Common myeloid progenitor, CD34-positive (primary cell): ENCODE data around the gene KLHL26.

Experiments used
- CTCF ChIA-PET: fragments of 350-600 bp; sonication (Branson Sonifier 250); formaldehyde crosslinking; loops from one replicate; lab custom pipeline; 2021; ENCODE audit warnings: antibody characterized with exemption; lab: Charles Lee
- POLR2A ChIA-PET: fragments of 350-600 bp; sonication (Branson Sonifier 250); formaldehyde crosslinking; loops from one replicate; lab custom pipeline; 2021; ENCODE audit warnings: antibody characterized with exemption; lab: Charles Lee
- DNase-seq, 3 donors: peaks; one replicate each; pipeline versions ENCODE4 v3.0.0 to v3.0.0-alpha.2; 2013
- H3K27ac ChIP-seq, 2 experiments: 1 replicate in 1 of 2; 2 replicates in 1 of 2; pipeline ENCODE4 v1.7.0; 2013; ENCODE audit warnings: inconsistent platforms in 2 of 2, low read length in 2 of 2, mild to moderate bottlenecking in 2 of 2, low read depth in 1 of 2, moderate library complexity in 1 of 2; ENCODE audit not compliant: severe bottlenecking in 2 of 2, insufficient read depth in 1 of 2, poor library complexity in 1 of 2
- H3K27me3 ChIP-seq, 5 experiments: replicated peaks in 2 of 5; 1 replicate in 3 of 5; 2 replicates in 2 of 5; pipeline versions ENCODE4 v1.6.1 to v1.7.0; 2013; ENCODE audit warnings: low read length in 4 of 5, mild to moderate bottlenecking in 2 of 5, moderate library complexity in 2 of 5, inconsistent platforms in 1 of 5; ENCODE audit not compliant: insufficient read depth in 5 of 5, control insufficient read depth in 4 of 5
- H3K36me3 ChIP-seq, 4 experiments: 1 replicate in 2 of 4; 2 replicates in 2 of 4; pipeline versions ENCODE4 v1.6.1 to v1.7.0; 2013; ENCODE audit warnings: low read length in 3 of 4, control low read depth in 1 of 4, mild to moderate bottlenecking in 1 of 4; ENCODE audit not compliant: control insufficient read depth in 4 of 4, insufficient read depth in 4 of 4
- H3K4me1 ChIP-seq, 4 experiments: 1 replicate in 3 of 4; 2 replicates in 1 of 4; pipeline versions ENCODE4 v1.6.1 to v1.7.1; 2013; ENCODE audit warnings: low read length in 3 of 4, mild to moderate bottlenecking in 3 of 4, control low read depth in 1 of 4, inconsistent platforms in 1 of 4, moderate library complexity in 1 of 4; ENCODE audit not compliant: control insufficient read depth in 4 of 4, insufficient read depth in 4 of 4; ENCODE audit errors: control extremely low read depth in 1 of 4
- H3K4me3 ChIP-seq, 7 experiments: 1 replicate in 4 of 7; 2 replicates in 3 of 7; pipeline versions ENCODE4 v1.5.1 to v1.7.0; 2013; ENCODE audit warnings: mild to moderate bottlenecking in 7 of 7, low read length in 6 of 7, moderate library complexity in 6 of 7, inconsistent platforms in 2 of 7, low read depth in 2 of 7, control low read depth in 1 of 7; ENCODE audit not compliant: insufficient read depth in 4 of 7, control insufficient read depth in 1 of 7; ENCODE audit errors: extremely low read depth in 1 of 7
- H3K9me3 ChIP-seq, 5 experiments: 1 replicate in 4 of 5; 2 replicates in 1 of 5; pipeline versions ENCODE4 v1.6.1 to v1.7.1; 2013; ENCODE audit warnings: low read length in 4 of 5, mild to moderate bottlenecking in 2 of 5, inconsistent platforms in 1 of 5, low read depth in 1 of 5, moderate library complexity in 1 of 5; ENCODE audit not compliant: control insufficient read depth in 4 of 5, insufficient read depth in 2 of 5; ENCODE audit errors: control extremely low read depth in 1 of 5
- WGBS: methylation state at CpG from one replicate; pipeline ENCODE4 v1.1.5; 2013; ENCODE audit not compliant: insufficient coverage; 5-methylcytosine and 5-hydroxymethylcytosine counted together

KLHL26 gene

GRCh38 chr19:18700501-18701249 lies 63.8 kb downstream of the KLHL26 start:
- no peaks in the 10 kb centered on the region for H3K36me3 ChIP-seq
- CTCF ChIA-PET = interaction anchor here (0.6 kb wide), 1 partner anchor 252 kb away, joined by 4 read pairs; no protein-coding TSS in a partner anchor
- H3K27me3 ChIP-seq = no peaks in the 10 kb centered on the region
- H3K27ac ChIP-seq = peak overlapping the region in 1 of 2 experiments; percentile 34
- H3K4me3 ChIP-seq = peak overlapping the region; percentile 36 to 78 (median 64)
- DNase-seq = peak; percentile 83 to 93 (median 91)
- no peaks in the 10 kb centered on the region for H3K9me3 ChIP-seq
- H3K4me1 ChIP-seq = peaks cover 4 to 40% (median 26%) of the 10 kb centered on the region in 4 experiments
- POLR2A ChIA-PET = interaction anchor here (0.6 kb wide), 1 partner anchor 199 kb away, joined by 7 read pairs; no protein-coding TSS in a partner anchor
- 0% methylated on average over 27 of the region's 35 CpGs for WGBS

GRCh38 chr19:18701250-18701608 lies 64.4 kb downstream of the KLHL26 start:
- peak overlapping the region in 5 of 7 experiments; percentile 52 to 78 (median 70) for H3K4me3 ChIP-seq
- no peaks in the 10 kb centered on the region for H3K36me3 ChIP-seq
- H3K4me1 ChIP-seq = peaks cover 4 to 40% (median 26%) of the 10 kb centered on the region in 4 experiments
- H3K27me3 ChIP-seq = no peaks in the 10 kb centered on the region
- DNase-seq = no peak
- no peaks in the 10 kb centered on the region for H3K9me3 ChIP-seq
- H3K27ac ChIP-seq = peak overlapping the region in 1 of 2 experiments; percentile 34
- 12% methylated on average over 7 of the region's 7 CpGs for WGBS
- CTCF ChIA-PET = no interaction called here
- POLR2A ChIA-PET = no interaction called here

GRCh38 chr19:18704054-18704453 lies 67.2 kb downstream of the KLHL26 start:
- H3K27ac ChIP-seq = no peak overlapping the region

GRCh38 chr19:18704971-18705370 lies 68.1 kb downstream of the KLHL26 start:
- 98% methylated on average over 5 of the region's 7 CpGs for WGBS
- Histone ChIP-seq H3K4me1 (peaks cover 4 to 32% (median 23%) of the 10 kb centered on the region in 4 experiments), H3K4me3 (no peak overlapping the region), H3K27ac (no peak overlapping the region), H3K36me3 (no peaks in the 10 kb centered on the region), H3K9me3 (no peaks in the 10 kb centered on the region), H3K27me3 (no peaks in the 10 kb centered on the region)
- ChIA-PET POLR2A (no interaction called here), CTCF (interaction anchor here (0.7 kb wide), 1 partner anchor 29 kb away, joined by 3 read pairs; no protein-coding TSS in a partner anchor)
- DNase-seq = no peak

More at GRCh38 chr19:18704054-18704453, 67.2 kb downstream of the KLHL26 start:
- ChIA-PET CTCF (interaction anchor here (0.7 kb wide), 1 partner anchor 15 kb away, joined by 3 read pairs; no protein-coding TSS in a partner anchor), POLR2A (interaction anchor here (0.6 to 0.7 kb wide), 2 partner anchors 26 to 59 kb away, joined by 3 read pairs; no protein-coding TSS in a partner anchor)
- Histone ChIP-seq H3K27me3 (no peaks in the 10 kb centered on the region), H3K9me3 (no peaks in the 10 kb centered on the region), H3K4me3 (no peak overlapping the region), H3K36me3 (no peaks in the 10 kb centered on the region), H3K4me1 (peaks cover 4 to 32% (median 24%) of the 10 kb centered on the region in 4 experiments)
- DNase-seq = no peak
- 94% methylated on average over 2 of the region's 4 CpGs for WGBS

- Histone ChIP-seq H3K27ac (no peak overlapping the region), H3K27me3 (no peaks in the 10 kb centered on the region), H3K9me3 (no peaks in the 10 kb centered on the region), H3K36me3 (peaks cover 0 to 4% (median 0%) of the 10 kb centered on the region in 4 experiments), H3K4me3 (no peak overlapping the region), H3K4me1 (peaks cover 0 to 20% (median 14%) of the 10 kb centered on the region in 4 experiments)
- DNase-seq = no peak
- 78% methylated on average over 25 of the region's 25 CpGs for WGBS
- CTCF ChIA-PET = interaction anchor here (0.7 kb wide), 1 partner anchor 30 kb away, joined by 3 read pairs; no protein-coding TSS in a partner anchor
- POLR2A ChIA-PET = no interaction called here
These were observed 71.8 kb downstream of the KLHL26 start for GRCh38 chr19:18708452-18709231.

GRCh38 chr19:18709546-18709945 lies 72.7 kb downstream of the KLHL26 start:
- WGBS = 98% methylated on average over 10 of the region's 10 CpGs
- ChIA-PET CTCF (interaction anchor here (1.0 kb wide), 1 partner anchor 398 kb away, joined by 3 read pairs; no protein-coding TSS in a partner anchor), POLR2A (no interaction called here)
- Histone ChIP-seq H3K4me1 (peaks cover 0 to 20% (median 14%) of the 10 kb centered on the region in 4 experiments), H3K4me3 (no peak overlapping the region), H3K27ac (no peak overlapping the region), H3K36me3 (peaks cover 0 to 4% (median 0%) of the 10 kb centered on the region in 4 experiments), H3K27me3 (no peaks in the 10 kb centered on the region), H3K9me3 (no peaks in the 10 kb centered on the region)
- DNase-seq = no peak
